Cerebellar cortex (tissue), 1 donor: ENCODE measurements around the gene PPP2R1A.

Source experiments
- DNase-seq: peaks from one replicate; pipeline ENCODE4 v3.0.0-alpha.2; 2015; ENCODE audit warnings: low spot score

PPP2R1A gene

GRCh38 chr19:52189735-52190486 lies at the start of gene PPP2R1A:
Gene PPP2R1A (plus strand): TSS chr19:52190052. CDS start chr19:52190097, 45 bp downstream.
- DNase-seq: peak; percentile 100

GRCh38 chr19:52141203-52141602 lies 48.6 kb upstream of the PPP2R1A start:
- DNase-seq: no peak

- no peak for DNase-seq
Measured at GRCh38 chr19:52142001-52142595, 47.8 kb upstream of the PPP2R1A start.

GRCh38 chr19:52148256-52148655 lies 41.6 kb upstream of the PPP2R1A start:
- DNase-seq: no peak

GRCh38 chr19:52155596-52156359 lies 34.1 kb upstream of the PPP2R1A start:
- DNase-seq: no peak

- peak; percentile 20 for DNase-seq
Measured at GRCh38 chr19:52170304-52170703, 19.5 kb upstream of the PPP2R1A start.

- no peak for DNase-seq
Measured at GRCh38 chr19:52170863-52171320, 19.0 kb upstream of the PPP2R1A start.

GRCh38 chr19:52171321-52172169 lies 18.3 kb upstream of the PPP2R1A start, which contains the start of gene ZNF836:
Gene ZNF836 (minus strand): TSS chr19:52171621. CDS start chr19:52168072, 3,549 bp downstream.
- DNase-seq: peak; percentile 81

- DNase-seq: no peak
Measured at GRCh38 chr19:52172347-52172746, 17.5 kb upstream of the PPP2R1A start.

- DNase-seq: no peak
Measured at GRCh38 chr19:52176574-52176973, 13.3 kb upstream of the PPP2R1A start.

GRCh38 chr19:52187407-52187806 lies 2.4 kb upstream of the PPP2R1A start:
- no peak for DNase-seq

- no peak for DNase-seq
Measured at GRCh38 chr19:52188822-52189734, 774 bp upstream of the PPP2R1A start.

- DNase-seq: peak; percentile 39
Measured at GRCh38 chr19:52190487-52191293, 838 bp downstream of the PPP2R1A start.

- DNase-seq: no peak
Measured at GRCh38 chr19:52191389-52191788, 1.5 kb downstream of the PPP2R1A start.

GRCh38 chr19:52191951-52192350 lies 2.1 kb downstream of the PPP2R1A start:
- no peak for DNase-seq

- no peak for DNase-seq
Measured at GRCh38 chr19:52196256-52196967, 6.6 kb downstream of the PPP2R1A start.

- DNase-seq: no peak
Measured at GRCh38 chr19:52197964-52198363, 8.1 kb downstream of the PPP2R1A start.

- no peak for DNase-seq
Measured at GRCh38 chr19:52198678-52199077, 8.8 kb downstream of the PPP2R1A start.

- DNase-seq: no peak
Measured at GRCh38 chr19:52200044-52200443, 10.2 kb downstream of the PPP2R1A start.
